SU-DHL-6 (cell line): ENCODE measurements around the gene RCAN3.
"Not testable (repeated sequence)": the region's sequence is repeated elsewhere in the genome, so short reads cannot be mapped to it uniquely, and the experiment has no call there.

Experiments used
- H2AFZ ChIP-seq: fragments of 200-600 bp; sonication (generic); 2 replicates; pipeline ENCODE4 v1.6.1; 2014; ENCODE audit warnings: low read depth, mild to moderate bottlenecking, moderate library complexity, mixed read lengths, antibody characterized with exemption, low read length; ENCODE audit not compliant: severe bottlenecking
- H3F3A ChIP-seq: fragments of 200-600 bp; shearing (Covaris generic); 2 replicates; pipeline ENCODE4 v1.6.0; 2016; ENCODE audit warnings: antibody characterized with exemption, mild to moderate bottlenecking; ENCODE audit not compliant: insufficient read depth
- H3K27ac ChIP-seq: fragments of 200-600 bp; sonication (generic); 2 replicates; pipeline ENCODE4 v1.5.1; 2016; ENCODE audit warnings: low read depth, mild to moderate bottlenecking, low read length, moderate library complexity, mixed read lengths
- H3K27me3 ChIP-seq: fragments of 200-600 bp; sonication (generic), shearing (Covaris generic); 2 replicates; pipeline ENCODE4 v1.6.0; 2014; ENCODE audit warnings: mild to moderate bottlenecking, low read length
- H3K36me3 ChIP-seq: fragments of 200-600 bp; sonication (generic); 2 replicates; pipeline ENCODE4 v1.6.1; 2014; ENCODE audit warnings: mild to moderate bottlenecking, low read length, mixed read lengths
- H3K4me2 ChIP-seq: fragments of 300-600, 200-600 bp; shearing (Covaris generic), sonication (generic); 2 replicates; pipeline ENCODE4 v1.6.0; 2014; ENCODE audit warnings: low read length, low read depth, mild to moderate bottlenecking; ENCODE audit not compliant: poor library complexity, severe bottlenecking
- H3K4me3 ChIP-seq: fragments of 200-600 bp; sonication (generic); 2 replicates; pipeline ENCODE4 v1.5.1; 2014; ENCODE audit warnings: antibody characterized with exemption, low read length, mild to moderate bottlenecking, mixed read lengths; ENCODE audit not compliant: insufficient read depth, poor library complexity, severe bottlenecking
- H3K79me2 ChIP-seq: fragments of 200-600 bp; sonication (generic); 2 replicates; pipeline ENCODE4 v1.6.1; 2014; ENCODE audit warnings: mild to moderate bottlenecking, low read length, moderate library complexity; ENCODE audit not compliant: insufficient read depth
- H3K9ac ChIP-seq: fragments of 200-600 bp; sonication (generic); 2 replicates; pipeline ENCODE4 v1.7.0; 2014; ENCODE audit warnings: mild to moderate bottlenecking, low read length
- H3K9me2 ChIP-seq: fragments of 200-600 bp; sonication (generic); replicated peaks from 2 replicates; pipeline ENCODE4 v1.6.1; 2014; ENCODE audit warnings: low read length; ENCODE audit not compliant: insufficient read depth
- H3K9me3 ChIP-seq: fragments of 200-600 bp; sonication (generic); 2 replicates; pipeline ENCODE4 v1.6.1; 2014; ENCODE audit warnings: low read length, mixed read lengths; ENCODE audit not compliant: insufficient read depth
- H4K20me1 ChIP-seq: fragments of 200-600 bp; sonication (generic); 2 replicates; pipeline ENCODE4 v1.6.1; 2014; ENCODE audit warnings: low read depth, mild to moderate bottlenecking, antibody characterized with exemption, low read length, moderate library complexity, mixed read lengths
- CTCF ChIP-seq: fragments of 200-600 bp; sonication (generic); IDR thresholded peaks from one replicate; pipeline ENCODE4 v1.5.1; 2017; ENCODE audit warnings: antibody characterized with exemption, mild to moderate bottlenecking, low read length, moderate library complexity; ENCODE audit not compliant: insufficient read depth, poor library complexity, severe bottlenecking
- EZH2phosphoT487 ChIP-seq: fragments of 200-600 bp; sonication (generic), shearing (Covaris generic); conservative IDR thresholded peaks from 2 replicates; pipeline ENCODE4 v1.6.1; 2018; ENCODE audit warnings: mild to moderate bottlenecking, antibody characterized with exemption, low read length, moderate library complexity, mixed read lengths

The RCAN3 gene

GRCh38 chr1:24489674-24490073, 13.0 kb upstream of the RCAN3 start:
- Histone ChIP-seq H3K27ac (no peak overlapping the region), H3F3A (0 out of 2 replicates have a peak, but pooled peaks cover 2% of the 10 kb centered on the region), H4K20me1 (no peaks in the 10 kb centered on the region), H3K4me3 (no peak overlapping the region), H3K79me2 (no peaks in the 10 kb centered on the region), H3K36me3 (no peaks in the 10 kb centered on the region), H3K9ac (no peak overlapping the region), H3K4me2 (no peak overlapping the region), H2AFZ (no peak overlapping the region), H3K27me3 (no peaks in the 10 kb centered on the region), H3K9me2 (no peaks in the 10 kb centered on the region), H3K9me3 (no peaks in the 10 kb centered on the region)
- TF ChIP-seq EZH2phosphoT487 (no peak), CTCF (no peak)

GRCh38 chr1:24490101-24490781, 12.4 kb upstream of the RCAN3 start:
- Histone ChIP-seq H3K9me2 (no peaks in the 10 kb centered on the region), H3K36me3 (no peaks in the 10 kb centered on the region)

GRCh38 chr1:24491577-24492360, 10.9 kb upstream of the RCAN3 start:
- H3K36me3 ChIP-seq: no peaks in the 10 kb centered on the region
- no peak overlapping the region for H2AFZ ChIP-seq
- H3F3A ChIP-seq: 0 out of 2 replicates have a peak, but pooled peaks cover 2% of the 10 kb centered on the region
- no peak for TF ChIP-seq CTCF
- no peak for TF ChIP-seq EZH2phosphoT487
- H3K9ac ChIP-seq: no peak overlapping the region
- H3K9me3 ChIP-seq: no peaks in the 10 kb centered on the region
- no peaks in the 10 kb centered on the region for H3K79me2 ChIP-seq
- H3K27ac ChIP-seq: no peak overlapping the region
- H3K4me2 ChIP-seq: no peak overlapping the region
- H3K4me3 ChIP-seq: no peak overlapping the region
- no peaks in the 10 kb centered on the region for H3K9me2 ChIP-seq
- H4K20me1 ChIP-seq: no peaks in the 10 kb centered on the region
- H3K27me3 ChIP-seq: no peaks in the 10 kb centered on the region

More at GRCh38 chr1:24490101-24490781, 12.4 kb upstream of the RCAN3 start:
- no peak overlapping the region for H2AFZ ChIP-seq
- H3K79me2 ChIP-seq: no peaks in the 10 kb centered on the region
- no peaks in the 10 kb centered on the region for H3K27me3 ChIP-seq
- H4K20me1 ChIP-seq: no peaks in the 10 kb centered on the region
- H3F3A ChIP-seq: 0 out of 2 replicates have a peak, but pooled peaks cover 2% of the 10 kb centered on the region
- TF ChIP-seq CTCF: no peak
- no peak for TF ChIP-seq EZH2phosphoT487
- no peak overlapping the region for H3K9ac ChIP-seq
- no peak overlapping the region for H3K4me3 ChIP-seq
- no peak overlapping the region for H3K27ac ChIP-seq
- H3K4me2 ChIP-seq: no peak overlapping the region
- H3K9me3 ChIP-seq: no peaks in the 10 kb centered on the region

GRCh38 chr1:24492935-24493334, 9.7 kb upstream of the RCAN3 start:
- H3F3A ChIP-seq, H3K27me3 ChIP-seq, H3K27ac ChIP-seq, H3K4me3 ChIP-seq, H3K4me2 ChIP-seq, H3K79me2 ChIP-seq, H3K9ac ChIP-seq, H4K20me1 ChIP-seq, H2AFZ ChIP-seq, H3K36me3 ChIP-seq, H3K9me3 ChIP-seq, H3K9me2 ChIP-seq: not testable (repeated sequence)
